AG04449 (cell line): ENCODE measurements around the gene MOCOS.

Source experiments
- CTCF ChIA-PET: fragments of 350-600 bp; formaldehyde crosslinking; extraction: SDS; loops from one replicate; lab custom pipeline; 2021; ENCODE audit warnings: antibody characterized with exemption; lab: Yijun Ruan, JAX
- POLR2A ChIA-PET: fragments of 400-600, 350-600 bp; formaldehyde crosslinking; extraction: SDS; loops from one replicate; lab custom pipeline; 2020; ENCODE audit warnings: antibody characterized with exemption, inconsistent platforms; lab: Yijun Ruan, JAX
- DNase-seq: peaks from one replicate; pipeline ENCODE4 v3.0.0-alpha.2; 2010; ENCODE audit warnings: low read depth, low spot score
- H3K4me3 ChIP-seq: 2 replicates; pipeline ENCODE4 v1.5.1; 2011; ENCODE audit warnings: low read depth, mild to moderate bottlenecking, control low read depth, low read length
- CTCF ChIP-seq: IDR thresholded peaks from one replicate; pipeline ENCODE4 v1.5.1; 2011; ENCODE audit warnings: mild to moderate bottlenecking, moderate library complexity, low read length, control low read depth, inconsistent platforms; ENCODE audit not compliant: insufficient read depth; ENCODE audit errors: missing control alignments

MOCOS gene

GRCh38 chr18:36314754-36315153 lies 127.5 kb downstream of the MOCOS start:
- no peak for TF ChIP-seq CTCF
- DNase-seq = peak; percentile 64
- ChIA-PET CTCF (interaction anchor here (1.0 to 1.1 kb wide), 2 partner anchors 10 to 496 kb away, joined by 4 read pairs; no protein-coding TSS in a partner anchor), POLR2A (no interaction called here)
- no peak overlapping the region for H3K4me3 ChIP-seq

- POLR2A ChIA-PET = interaction anchor here (0.6 to 1.0 kb wide), 2 partner anchors 18 to 19 kb away, joined by 3 read pairs; no protein-coding TSS in a partner anchor
- TF ChIP-seq CTCF = no peak
- CTCF ChIA-PET = interaction anchor here (0.7 kb wide), 1 partner anchor 269 kb away, joined by 4 read pairs; no protein-coding TSS in a partner anchor
- H3K4me3 ChIP-seq = no peak overlapping the region
- no peak for DNase-seq
Observed at GRCh38 chr18:36315736-36316135, 128.4 kb downstream of the MOCOS start.

- TF ChIP-seq CTCF = no peak
- ChIA-PET POLR2A (interaction anchor here (0.6 to 1.0 kb wide), 2 partner anchors 18 kb away, joined by 3 read pairs; no protein-coding TSS in a partner anchor), CTCF (interaction anchor here (0.7 kb wide), 1 partner anchor 269 kb away, joined by 4 read pairs; no protein-coding TSS in a partner anchor)
- no peak for DNase-seq
- no peak overlapping the region for H3K4me3 ChIP-seq
Observed at GRCh38 chr18:36316246-36316645, 128.9 kb downstream of the MOCOS start.
